ENCODE data around the gene MEIS1. TPM values are rescaled to one million over a fixed set of nuclear protein-coding genes. Genes with fewer than 3 reads are reported as not detected.

The MEIS1 gene
- total RNA-seq, 1 donor from 2014 or later = 250 TPM

GRCh38 chr2:66460031-66460430 is 25.1 kb downstream of the MEIS1 start:
- Mint-ChIP-seq H3K4me3 (peak overlapping the region; percentile 18), H3K9me3 (no peaks in the 10 kb centered on the region), H3K4me1 (ENCODE audit: unreplicated experiment) (peaks cover 58% of the 10 kb centered on the region), H3K36me3 (peaks cover 52% of the 10 kb centered on the region), H3K27ac (peak overlapping the region; percentile 42), H3K27me3 (no peaks in the 10 kb centered on the region)
- DNase-seq (ENCODE audit: extremely low spot score, unreplicated experiment) = no peak
- no peak for TF ChIP-seq CTCF (conservative IDR thresholded peaks at IDR 0.05)

- Mint-ChIP-seq H3K36me3 (peaks cover 50% of the 10 kb centered on the region), H3K27ac (peak overlapping the region; percentile 18), H3K9me3 (no peaks in the 10 kb centered on the region), H3K27me3 (no peaks in the 10 kb centered on the region), H3K4me1 (ENCODE audit: unreplicated experiment) (peaks cover 68% of the 10 kb centered on the region), H3K4me3 (peak overlapping the region; percentile 11)
- no peak for TF ChIP-seq CTCF (conservative IDR thresholded peaks at IDR 0.05)
- DNase-seq (ENCODE audit: extremely low spot score, unreplicated experiment) = no peak
Observed at GRCh38 chr2:66461001-66461663, 26.2 kb downstream of the MEIS1 start.

GRCh38 chr2:66461664-66462500 is 27.0 kb downstream of the MEIS1 start:
- Mint-ChIP-seq H3K9me3 (no peaks in the 10 kb centered on the region), H3K27me3 (no peaks in the 10 kb centered on the region), H3K4me3 (peak overlapping the region; percentile 37), H3K36me3 (peaks cover 55% of the 10 kb centered on the region), H3K27ac (peak overlapping the region; percentile 18), H3K4me1 (ENCODE audit: unreplicated experiment) (peaks cover 71% of the 10 kb centered on the region)
- no peak for DNase-seq (ENCODE audit: extremely low spot score, unreplicated experiment)
- no peak for TF ChIP-seq CTCF (conservative IDR thresholded peaks at IDR 0.05)

GRCh38 chr2:66462501-66462825 is 27.5 kb downstream of the MEIS1 start:
- H3K4me3 Mint-ChIP-seq = peak overlapping the region; percentile 37
- H3K36me3 Mint-ChIP-seq = peaks cover 55% of the 10 kb centered on the region
- TF ChIP-seq CTCF (conservative IDR thresholded peaks at IDR 0.05) = no peak
- H3K9me3 Mint-ChIP-seq = no peaks in the 10 kb centered on the region
- H3K27ac Mint-ChIP-seq = no peak overlapping the region
- DNase-seq (ENCODE audit: extremely low spot score, unreplicated experiment) = no peak
- H3K4me1 Mint-ChIP-seq (ENCODE audit: unreplicated experiment) = peaks cover 74% of the 10 kb centered on the region
- H3K27me3 Mint-ChIP-seq = no peaks in the 10 kb centered on the region

- no peaks in the 10 kb centered on the region for H3K9me3 Mint-ChIP-seq
- DNase-seq (ENCODE audit: extremely low spot score, unreplicated experiment) = no peak
- TF ChIP-seq CTCF (conservative IDR thresholded peaks at IDR 0.05) = no peak
- H3K36me3 Mint-ChIP-seq = peaks cover 61% of the 10 kb centered on the region
- peaks cover 82% of the 10 kb centered on the region for H3K4me1 Mint-ChIP-seq (ENCODE audit: unreplicated experiment)
- peak overlapping the region; percentile 12 for H3K27ac Mint-ChIP-seq
- no peaks in the 10 kb centered on the region for H3K27me3 Mint-ChIP-seq
- peak overlapping the region; percentile 2 for H3K4me3 Mint-ChIP-seq
Observed at GRCh38 chr2:66463206-66463755, 28.4 kb downstream of the MEIS1 start.
